ENCODE data around the gene KLHL6. TPM values are rescaled to one million over a fixed set of nuclear protein-coding genes. Genes with fewer than 3 reads are reported as not detected.

The KLHL6 gene
- total and polyA plus RNA-seq, 10 of the 15 experiments (the other 5 are each of a cell fraction or from before 2014, with no cell fraction given): 4.0 to 91.8 (median 24.4) TPM

DNA sequence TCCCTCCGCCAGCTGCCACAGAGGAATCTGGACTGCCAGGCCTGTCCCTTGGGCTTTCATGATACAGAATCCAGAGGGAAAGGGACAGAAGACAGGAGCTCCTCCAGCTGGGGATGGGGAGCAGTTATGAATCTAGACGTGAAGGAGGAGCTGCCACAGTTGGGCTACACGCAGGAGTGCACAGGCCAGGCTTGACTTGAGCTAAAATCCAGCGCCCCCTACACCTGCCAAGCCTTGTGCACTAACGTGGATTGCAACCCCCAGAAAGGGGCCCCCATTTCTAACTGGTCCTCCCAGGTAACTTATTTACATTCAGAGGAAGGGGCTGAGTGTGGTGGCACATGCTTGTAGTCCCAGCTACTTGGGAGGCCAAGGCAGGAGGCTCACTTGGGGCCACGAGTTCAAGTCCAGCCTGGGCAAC, 14.3 kb downstream of the KLHL6 start:
- H3K4me3 ChIP-seq: peak overlapping the region; percentile 14; the same call in 1 of the 2 replicates
- FAIRE-seq (no peak), ATAC-seq (peak; percentile 11), DNase-seq (ENCODE audit: low read depth, low spot score) (no peak)
- peak overlapping the region; percentile 40; the same call in 1 of the 2 replicates for H3K27ac ChIP-seq (ENCODE audit: control insufficient read depth, insufficient read depth)
- peak overlapping the region; percentile 60 for H3K4me2 ChIP-seq (ENCODE audit: control insufficient read depth, insufficient read depth)
- no peaks in the 10 kb centered on the region; the same call in 1 of the 2 replicates for H4K20me1 ChIP-seq (ENCODE audit: control insufficient read depth, insufficient read depth)
- TF ChIP-seq ZBTB11 (CRISPR knock-in tag; IDR thresholded peaks at IDR 0.05) (no peak), TBL1XR1 (IDR thresholded peaks at IDR 0.05; ENCODE audit: low read depth, low read length) (no peak), RAD21 (IDR thresholded peaks at IDR 0.05; ENCODE audit: insufficient read depth, low read depth, low read length) (0 out of 2 replicates have a peak, but pooled peaks have one; percentile 7), CTCF (IDR thresholded peaks at IDR 0.05 in 2 of 3, conservative IDR thresholded peaks at IDR 0.05 in 1 of 3; ENCODE audit: control insufficient read depth in 2 of 3, extremely low read depth in 1 of 3, insufficient read depth in 1 of 3, low read depth in 3 of 3, low read length in 3 of 3) (peak in 2 of 3 experiments; percentile 9 to 15; a peak in 1 of 6 replicates)
- intact Hi-C loops (cut with micrococcal nuclease; ENCODE audit: unreplicated experiment) (loop anchor here (1.0 kb wide), 1 partner anchor 11 kb away; no protein-coding TSS in a partner anchor), in situ Hi-C loops (cut with MboI) (no loop called here)
- H3K27me3 ChIP-seq (replicated peaks in 1 of 2; ENCODE audit: control insufficient read depth in 2 of 2, insufficient read depth in 2 of 2, low read length in 1 of 2): no peaks in the 10 kb centered on the region
- no peak overlapping the region for H2AFZ ChIP-seq (ENCODE audit: control insufficient read depth, low read depth, low read length)
- ChIA-PET SMC1A (ENCODE audit: uncharacterized antibody, unreplicated experiment) (interaction anchor here (1.0 to 9.8 kb wide), 19 partner anchors 8 to 159 kb away, joined by 3 to 190 read pairs (median 6); partner anchors contain the start of gene KLHL24), POLR2A (interaction anchor here (0.8 to 11.9 kb wide), 14 partner anchors 8 to 156 kb away, joined by 3 to 181 read pairs (median 6); partner anchors contain the start of genes KLHL6 and YEATS2), RAD21 (ENCODE audit: unreplicated experiment) (interaction anchor here (0.7 to 14.8 kb wide), 14 partner anchors 8 to 96 kb away, joined by 3 to 245 read pairs (median 6); partner anchors contain the start of gene KLHL6), CTCF (interaction anchor here (0.6 to 8.5 kb wide), 15 partner anchors 10 to 465 kb away, joined by 3 to 98 read pairs (median 5); no protein-coding TSS in a partner anchor)
- H3K36me3 ChIP-seq (ENCODE audit: control insufficient read depth in 2 of 2, insufficient read depth in 2 of 2, low read length in 1 of 2): peaks cover 0 to 4% of the 10 kb centered on the region in 2 experiments; a peak in 2 of 4 replicates
- H3K9ac ChIP-seq (ENCODE audit: control insufficient read depth, insufficient read depth, low read length): no peak overlapping the region
- no TSS peak for BruUV-seq (replicated peaks)
- peaks cover 9% of the 10 kb centered on the region; the same call in 1 of the 2 replicates for H3K79me2 ChIP-seq (ENCODE audit: control insufficient read depth, insufficient read depth, low read length)
- no peaks in the 10 kb centered on the region for H3K9me3 ChIP-seq (replicated peaks; ENCODE audit: control insufficient read depth, insufficient read depth, low read length)
- 19% methylated on average over 6 of the region's 6 CpGs for WGBS (ENCODE audit: insufficient coverage, insufficient replicate concordance, low lambda C conversion rate, missing lambda C conversion rate)
- H3K4me1 ChIP-seq (ENCODE audit: control insufficient read depth, insufficient read depth, low read length): peaks cover 46% of the 10 kb centered on the region
